ENCODE data around the gene ANGPTL4.
"Not testable (repeated sequence)": the region's sequence is repeated elsewhere in the genome, so short reads cannot be mapped to it uniquely, and the experiment has no call there.

ANGPTL4 gene

GRCh38 chr19:8366121-8366581 lies 2.2 kb downstream of the ANGPTL4 start:
- DNase-seq, result no peak

- DNase-seq, result no peak
Observed at GRCh38 chr19:8366961-8367326, 3.0 kb downstream of the ANGPTL4 start.

GRCh38 chr19:8367327-8368001 lies 3.5 kb downstream of the ANGPTL4 start:
- DNase-seq, result no peak

GRCh38 chr19:8370176-8371010 lies 6.4 kb downstream of the ANGPTL4 start:
- no peak for DNase-seq

- DNase-seq, result no peak
Observed at GRCh38 chr19:8371011-8371804, 7.3 kb downstream of the ANGPTL4 start.

GRCh38 chr19:8373867-8374813 lies 10.2 kb downstream of the ANGPTL4 start:
- no peak for DNase-seq

GRCh38 chr19:8375766-8376165 lies 11.8 kb downstream of the ANGPTL4 start:
- DNase-seq, result not testable (repeated sequence)

- DNase-seq, result not testable (repeated sequence)
Observed at GRCh38 chr19:8376373-8376974, 12.5 kb downstream of the ANGPTL4 start.

- no peak for DNase-seq
Observed at GRCh38 chr19:8377598-8377997, 13.6 kb downstream of the ANGPTL4 start.

- not testable (repeated sequence) for DNase-seq
Observed at GRCh38 chr19:8379156-8379891, 15.4 kb downstream of the ANGPTL4 start.

GRCh38 chr19:8384569-8384968 lies 20.6 kb downstream of the ANGPTL4 start:
- not testable (repeated sequence) for DNase-seq

GRCh38 chr19:8385103-8385502 lies 21.1 kb downstream of the ANGPTL4 start:
- DNase-seq, result not testable (repeated sequence)

GRCh38 chr19:8385566-8385965 lies 21.6 kb downstream of the ANGPTL4 start:
- not testable (repeated sequence) for DNase-seq

- not testable (repeated sequence) for DNase-seq
Observed at GRCh38 chr19:8386419-8386818, 22.5 kb downstream of the ANGPTL4 start.

- DNase-seq, result no peak
Observed at GRCh38 chr19:8386990-8387389, 23.0 kb downstream of the ANGPTL4 start.

GRCh38 chr19:8387688-8388611 lies 24.0 kb downstream of the ANGPTL4 start:
- DNase-seq, result no peak

- no peak for DNase-seq
Observed at GRCh38 chr19:8388612-8388958, 24.6 kb downstream of the ANGPTL4 start.

GRCh38 chr19:8389891-8390616 lies 26.1 kb downstream of the ANGPTL4 start, which contains the start of gene RAB11B:
RAB11B (plus strand) TSS chr19:8390360; CDS start chr19:8390417, 57 bp downstream.
- DNase-seq, result peak; percentile 98

- peak; percentile 89 for DNase-seq
Observed at GRCh38 chr19:8390617-8390981, 26.6 kb downstream of the ANGPTL4 start.

Data from NCI-H1048 (cell line).